HL-60 (cell line): ENCODE measurements around the gene ZNF593.

ENCODE experiments used
- DNase-seq, 2 experiments: peaks; one replicate each; pipeline ENCODE4 v3.0.0-alpha.2; 2010 to 2020; ENCODE audit warnings: low read depth in 1 of 2, low spot score in 1 of 2
- H3K27ac ChIP-seq: fragments of 250-450 bp; sonication (Bioruptor Pico); replicated peaks from 2 replicates; pipeline ENCODE4 v1.5.1; 2020; ENCODE audit warnings: mild to moderate bottlenecking, moderate library complexity
- H3K27me3 ChIP-seq: fragments of 250-450 bp; sonication (Bioruptor Pico); 2 replicates; pipeline ENCODE4 v1.5.1; 2021; ENCODE audit warnings: mild to moderate bottlenecking, moderate library complexity; ENCODE audit not compliant: insufficient read depth, poor library complexity, severe bottlenecking
- H3K4me3 ChIP-seq: replicated peaks from 2 replicates; pipeline ENCODE4 v1.5.1; 2011; ENCODE audit warnings: mild to moderate bottlenecking, control low read depth, low read length; ENCODE audit not compliant: insufficient read depth
- CTCF ChIP-seq: IDR thresholded peaks from one replicate; pipeline ENCODE4 v1.5.1; 2011; ENCODE audit warnings: low read length, control low read depth, inconsistent platforms; ENCODE audit not compliant: insufficient read depth
- GABPA ChIP-seq: IDR thresholded peaks from 2 replicates; pipeline ENCODE4 v1.6.1; 2012; ENCODE audit warnings: low read depth
- POLR2AphosphoS5 ChIP-seq: IDR thresholded peaks from 2 replicates; pipeline ENCODE4 v1.6.1; 2012; ENCODE audit warnings: low read depth
- REST ChIP-seq: IDR thresholded peaks from 2 replicates; pipeline ENCODE4 v1.6.1; 2012; ENCODE audit warnings: low read depth; ENCODE audit not compliant: insufficient replicate concordance
- SPI1 ChIP-seq: IDR thresholded peaks from 2 replicates; pipeline ENCODE4 v1.6.1; 2012; ENCODE audit warnings: low read depth, mild to moderate bottlenecking, borderline replicate concordance

ZNF593 gene

GRCh38 chr1:26158271-26158907 lies 11.3 kb upstream of the ZNF593 start:
- Histone ChIP-seq H3K4me3 (no peak overlapping the region), H3K27me3 (peaks cover 7% of the 10 kb centered on the region), H3K27ac (no peak overlapping the region)
- DNase-seq = no peak
- no peak for TF ChIP-seq SPI1
- no peak for TF ChIP-seq REST
- TF ChIP-seq CTCF = no peak
- TF ChIP-seq GABPA = no peak
- TF ChIP-seq POLR2AphosphoS5 = no peak

- no peak for DNase-seq
- Histone ChIP-seq H3K27me3 (peaks cover 7% of the 10 kb centered on the region), H3K27ac (no peak within 1 kb of the TSS), H3K4me3 (no peak within 1 kb of the TSS)
- TF ChIP-seq POLR2AphosphoS5 (no peak), CTCF (no peak), GABPA (no peak), SPI1 (no peak), REST (no peak)
Measured at GRCh38 chr1:26158908-26159742, 10.6 kb upstream of the ZNF593 start, which contains the start of gene FAM110D. TSS of gene FAM110D (plus strand) at chr1:26159079. CDS start at chr1:26161292, 2,213 bp downstream.

GRCh38 chr1:26159743-26160039 lies 10.0 kb upstream of the ZNF593 start:
- H3K27ac ChIP-seq = no peak overlapping the region
- peaks cover 7% of the 10 kb centered on the region for H3K27me3 ChIP-seq
- no peak overlapping the region for H3K4me3 ChIP-seq
- no peak for DNase-seq
- no peak for TF ChIP-seq CTCF
- no peak for TF ChIP-seq POLR2AphosphoS5
- TF ChIP-seq REST = no peak
- TF ChIP-seq SPI1 = no peak
- no peak for TF ChIP-seq GABPA
